Measurements from ENCODE around the gene ULBP1.

DNA sequence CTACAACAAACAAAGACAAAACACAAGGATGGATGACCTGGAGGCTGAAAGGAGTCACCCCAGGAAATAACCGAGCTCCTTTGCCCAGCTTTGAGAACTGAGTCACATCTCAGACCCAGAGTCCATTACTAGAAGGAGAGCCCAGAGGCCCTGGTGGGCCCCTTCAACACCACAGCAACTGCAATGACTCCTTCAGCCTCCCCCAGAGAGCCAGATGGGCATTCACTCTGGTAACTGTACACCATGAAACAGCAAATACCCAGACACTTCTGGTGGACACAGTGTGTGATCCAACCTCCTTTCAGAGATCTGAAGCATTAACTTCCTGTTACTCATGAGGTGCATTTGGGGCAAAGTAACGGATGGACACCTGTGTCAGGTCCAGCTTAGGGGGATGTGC is 39.0 kb downstream of the ULBP1 start:
- TF ChIP-seq, protein P1, sequence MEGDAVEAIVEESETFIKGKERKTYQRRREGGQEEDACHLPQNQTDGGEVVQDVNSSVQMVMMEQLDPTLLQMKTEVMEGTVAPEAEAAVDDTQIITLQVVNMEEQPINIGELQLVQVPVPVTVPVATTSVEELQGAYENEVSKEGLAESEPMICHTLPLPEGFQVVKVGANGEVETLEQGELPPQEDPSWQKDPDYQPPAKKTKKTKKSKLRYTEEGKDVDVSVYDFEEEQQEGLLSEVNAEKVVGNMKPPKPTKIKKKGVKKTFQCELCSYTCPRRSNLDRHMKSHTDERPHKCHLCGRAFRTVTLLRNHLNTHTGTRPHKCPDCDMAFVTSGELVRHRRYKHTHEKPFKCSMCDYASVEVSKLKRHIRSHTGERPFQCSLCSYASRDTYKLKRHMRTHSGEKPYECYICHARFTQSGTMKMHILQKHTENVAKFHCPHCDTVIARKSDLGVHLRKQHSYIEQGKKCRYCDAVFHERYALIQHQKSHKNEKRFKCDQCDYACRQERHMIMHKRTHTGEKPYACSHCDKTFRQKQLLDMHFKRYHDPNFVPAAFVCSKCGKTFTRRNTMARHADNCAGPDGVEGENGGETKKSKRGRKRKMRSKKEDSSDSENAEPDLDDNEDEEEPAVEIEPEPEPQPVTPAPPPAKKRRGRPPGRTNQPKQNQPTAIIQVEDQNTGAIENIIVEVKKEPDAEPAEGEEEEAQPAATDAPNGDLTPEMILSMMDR (IDR thresholded peaks at IDR 0.05) = no peak
- TF ChIP-seq POLR2A (IDR thresholded peaks at IDR 0.05) = no peak
